HG03442 (cell line): ENCODE results near the gene R3HDM2.
A peak's percentile ranks its signal among the peaks of the same experiment; 100 is the strongest.

Experiments
- ATAC-seq: cut with Tn5 transposase; IDR thresholded peaks from one replicate; pipeline ENCODE4 v1.9.1; 2021; ENCODE audit warnings: mild to moderate bottlenecking, moderate library complexity; ENCODE audit not compliant: unreplicated experiment

R3HDM2 gene

DNA sequence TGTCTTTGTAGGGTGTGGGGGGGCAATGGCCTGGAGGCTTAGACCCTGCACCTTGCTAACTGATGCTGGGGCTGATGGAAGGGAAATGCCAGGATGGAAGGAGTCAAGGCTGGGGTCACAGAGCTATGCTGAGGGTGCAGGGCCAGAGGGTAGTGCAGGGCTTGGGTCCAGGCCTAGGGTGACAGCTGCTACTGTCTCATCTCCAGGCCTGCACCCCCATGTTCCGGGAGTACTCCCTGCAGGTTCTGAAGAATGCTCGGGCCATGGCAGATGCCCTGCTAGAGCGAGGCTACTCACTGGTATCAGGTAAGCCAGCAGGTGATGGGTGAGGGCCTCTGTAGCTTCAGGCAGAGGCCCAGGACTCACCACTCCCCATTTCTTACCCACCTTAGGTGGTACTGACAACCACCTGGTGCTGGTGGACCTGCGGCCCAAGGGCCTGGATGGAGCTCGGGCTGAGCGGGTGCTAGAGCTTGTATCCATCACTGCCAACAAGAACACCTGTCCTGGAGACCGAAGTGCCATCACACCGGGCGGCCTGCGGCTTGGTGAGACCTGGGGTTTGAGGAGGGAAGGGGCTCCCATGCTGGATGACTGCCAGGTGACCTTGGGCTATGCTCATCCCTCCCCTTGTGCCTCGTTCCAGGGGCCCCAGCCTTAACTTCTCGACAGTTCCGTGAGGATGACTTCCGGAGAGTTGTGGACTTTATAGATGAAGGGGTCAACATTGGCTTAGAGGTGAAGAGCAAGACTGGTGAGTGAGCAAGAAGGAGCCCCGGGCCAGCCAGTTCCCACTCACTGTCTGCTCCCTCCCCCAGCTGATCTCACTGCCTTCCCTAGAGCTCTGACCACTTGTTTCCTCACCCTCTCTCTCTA, 197.2 kb downstream of the R3HDM2 start:
- ATAC-seq = no peak

DNA sequence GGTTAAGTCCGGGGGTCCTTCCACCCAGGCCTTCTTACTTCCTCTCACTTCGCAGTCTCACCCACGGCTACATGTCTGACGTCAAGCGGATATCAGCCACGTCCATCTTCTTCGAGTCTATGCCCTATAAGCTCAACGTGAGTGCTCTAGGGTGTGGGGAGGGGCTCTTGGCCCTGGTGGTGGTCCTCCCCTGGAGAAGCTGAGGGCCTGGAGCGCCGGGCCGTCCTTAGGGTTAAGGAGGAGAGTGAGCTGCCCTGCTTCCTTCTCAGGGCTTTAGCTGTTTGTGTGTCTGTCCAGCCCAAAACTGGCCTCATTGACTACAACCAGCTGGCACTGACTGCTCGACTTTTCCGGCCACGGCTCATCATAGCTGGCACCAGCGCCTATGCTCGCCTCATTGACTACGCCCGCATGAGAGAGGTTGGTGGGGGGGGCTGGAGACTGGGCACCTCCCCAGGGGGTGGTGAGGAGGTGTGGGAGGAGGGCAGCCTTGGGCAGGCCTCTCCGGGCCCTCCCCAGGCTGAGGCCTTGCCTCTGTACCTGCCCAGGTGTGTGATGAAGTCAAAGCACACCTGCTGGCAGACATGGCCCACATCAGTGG, 198.6 kb downstream of the R3HDM2 start:
- ATAC-seq = no peak

DNA sequence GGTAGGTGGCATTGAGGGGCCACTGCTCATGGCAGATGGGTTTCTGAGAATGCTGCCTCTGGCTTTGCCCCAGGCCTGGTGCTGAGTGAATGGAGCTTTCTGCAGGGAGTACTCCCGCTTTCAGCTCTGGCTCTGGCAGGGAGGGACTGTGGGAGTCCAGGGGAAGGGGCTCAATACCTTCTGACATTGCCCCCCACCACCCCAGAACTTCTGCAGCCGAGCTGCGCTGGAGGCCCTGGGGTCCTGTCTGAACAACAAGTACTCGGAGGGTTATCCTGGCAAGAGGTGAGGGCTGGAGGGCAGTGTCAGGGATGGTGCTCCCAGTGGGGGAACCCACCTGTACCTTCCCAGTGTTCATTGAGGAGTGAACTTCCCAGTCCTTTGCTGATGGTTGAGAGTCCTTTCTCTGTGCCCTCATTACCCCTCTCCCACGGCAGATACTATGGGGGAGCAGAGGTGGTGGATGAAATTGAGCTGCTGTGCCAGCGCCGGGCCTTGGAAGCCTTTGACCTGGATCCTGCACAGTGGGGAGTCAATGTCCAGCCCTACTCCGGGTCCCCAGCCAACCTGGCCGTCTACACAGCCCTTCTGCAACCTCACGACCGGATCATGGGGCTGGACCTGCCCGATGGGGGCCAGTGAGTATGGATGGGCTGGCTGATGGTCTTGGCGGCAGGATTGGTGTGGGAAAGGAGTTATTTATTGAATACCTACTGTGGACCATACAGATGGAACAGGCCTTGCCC, 199.4 kb downstream of the R3HDM2 start:
- ATAC-seq = no peak

DNA sequence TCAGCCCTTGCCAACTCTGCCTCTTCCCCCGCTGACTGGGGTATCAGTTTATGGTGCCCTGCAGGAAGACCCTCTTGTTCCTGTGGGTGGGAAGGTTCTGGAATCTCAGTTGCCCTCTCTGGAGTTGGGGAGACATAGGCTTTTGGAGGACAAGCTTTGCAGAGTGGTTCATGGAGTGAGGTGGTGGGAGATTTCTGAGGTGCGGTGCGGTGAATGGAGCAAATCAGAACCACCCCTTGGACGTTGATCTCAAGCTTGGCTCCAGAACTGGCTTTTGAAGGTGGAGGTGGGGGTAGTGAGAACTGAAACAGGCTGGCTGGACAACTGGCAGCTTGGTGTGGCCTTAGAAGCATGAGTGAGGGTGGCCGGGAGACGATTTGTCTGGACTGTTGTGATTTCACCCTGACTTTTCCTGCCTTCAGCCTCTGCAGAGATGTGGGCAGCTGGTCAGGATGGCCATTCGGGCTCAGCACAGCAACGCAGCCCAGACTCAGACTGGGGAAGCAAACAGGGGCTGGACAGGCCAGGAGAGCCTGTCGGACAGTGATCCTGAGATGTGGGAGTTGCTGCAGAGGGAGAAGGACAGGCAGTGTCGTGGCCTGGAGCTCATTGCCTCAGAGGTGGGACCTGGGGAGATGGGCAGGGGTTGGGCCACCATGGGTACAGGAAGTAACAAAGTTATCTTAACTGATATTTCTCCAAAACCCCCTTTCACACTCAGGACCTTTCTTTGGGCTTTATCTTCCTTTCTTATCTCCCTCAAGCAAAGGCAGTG, 200.3 kb downstream of the R3HDM2 start:
- ATAC-seq = no peak

- ATAC-seq = peak; percentile 54
Observed at GRCh38 chr12:57229634-57230380, 201.0 kb downstream of the R3HDM2 start, which contains the start of gene SHMT2. Gene SHMT2, plus strand, starts transcription at chr12:57229711. Its CDS starts 68 bp downstream, at chr12:57229779.

- peak; percentile 8 for ATAC-seq
Observed at GRCh38 chr12:57229046-57229633, 201.7 kb downstream of the R3HDM2 start.

DNA sequence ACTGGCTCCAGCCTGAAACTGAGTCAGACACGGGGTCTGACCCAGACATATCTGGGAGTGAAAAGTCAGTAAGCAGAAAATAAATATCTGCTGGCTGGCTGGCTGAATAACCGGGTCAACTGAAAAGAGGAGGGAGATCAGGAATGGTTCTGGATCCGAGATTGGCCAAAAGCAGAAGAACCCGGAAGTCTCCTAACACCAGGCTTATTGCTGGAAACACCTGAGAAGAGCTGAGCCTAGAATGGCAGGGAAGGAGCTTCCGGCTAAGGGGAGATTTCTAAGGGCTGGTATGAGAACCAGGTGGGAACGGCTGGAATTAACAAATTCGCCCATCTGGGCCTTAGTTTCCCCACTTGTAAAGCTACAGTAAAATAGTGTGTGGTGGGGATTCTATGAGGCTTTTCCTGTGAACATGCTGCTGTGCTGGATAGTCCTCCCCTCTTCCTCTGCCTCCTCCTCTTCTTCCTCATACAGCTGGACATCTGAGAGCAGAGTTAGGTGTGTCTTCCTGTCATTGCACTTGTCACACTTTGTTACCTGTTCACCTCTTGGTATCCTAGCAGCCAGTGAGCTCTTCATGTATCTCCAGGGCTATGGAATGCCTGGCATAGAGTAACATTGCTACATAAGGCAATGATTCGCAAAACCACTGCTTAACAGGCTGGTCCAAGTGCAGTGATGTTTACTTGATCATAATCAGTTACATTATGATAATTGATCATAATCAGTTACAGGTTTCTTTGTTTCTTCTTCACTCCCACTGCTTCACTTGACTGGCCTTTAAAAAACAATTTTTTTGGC, 203.3 kb downstream of the R3HDM2 start:
- no peak for ATAC-seq

- ATAC-seq = no peak
Observed at GRCh38 chr12:57226588-57227314, 204.1 kb downstream of the R3HDM2 start.

GRCh38 chr12:57225680-57226210, 205.1 kb downstream of the R3HDM2 start:
- no peak for ATAC-seq

GRCh38 chr12:57224973-57225679, 205.7 kb downstream of the R3HDM2 start:
- ATAC-seq = no peak

GRCh38 chr12:57224278-57224972, 206.4 kb downstream of the R3HDM2 start:
- no peak for ATAC-seq

DNA sequence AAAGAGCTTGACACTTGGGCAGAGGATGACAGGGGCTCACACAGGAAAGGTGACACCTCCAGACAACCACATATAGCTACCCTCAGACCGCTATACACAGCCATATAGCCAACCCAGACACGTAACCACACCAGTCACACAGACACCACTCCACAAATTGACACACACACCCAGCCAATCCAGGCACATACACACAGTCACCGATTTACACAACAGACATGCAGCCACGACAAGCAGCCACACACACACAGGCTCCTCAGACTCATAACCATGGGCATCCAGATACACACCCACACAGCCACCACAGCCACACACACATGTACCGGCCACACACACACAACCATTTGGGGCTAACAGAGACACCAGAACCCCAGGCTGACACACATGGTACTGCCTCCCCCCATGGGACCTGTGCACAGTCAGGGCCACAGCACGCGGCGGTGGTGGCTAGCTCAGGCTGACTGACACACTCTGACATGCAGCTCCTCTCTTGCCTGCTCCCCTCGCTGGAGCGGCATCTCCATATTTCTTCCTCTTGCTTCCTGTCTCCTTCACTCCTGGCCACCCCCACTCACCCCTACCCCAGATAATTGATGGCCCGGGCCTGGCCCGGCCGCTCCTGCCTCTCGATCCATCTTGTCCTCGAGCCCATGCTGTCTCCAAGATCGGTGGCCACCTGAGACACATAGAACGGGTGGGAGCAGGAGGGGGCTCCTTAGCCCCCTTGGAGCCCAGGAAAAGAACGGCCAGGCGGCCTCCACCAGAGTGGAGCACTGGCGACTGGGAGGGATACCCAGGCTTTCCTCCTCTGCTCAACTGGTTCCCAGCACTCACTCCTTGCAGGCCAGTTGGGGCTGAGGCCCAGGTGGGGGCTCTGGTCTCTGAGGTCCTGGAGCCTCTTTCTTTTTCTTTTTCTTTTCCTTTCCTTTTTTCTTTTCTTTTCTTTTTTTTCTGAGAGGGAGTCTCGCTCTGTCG, 207.4 kb downstream of the R3HDM2 start:
- no peak for ATAC-seq

DNA sequence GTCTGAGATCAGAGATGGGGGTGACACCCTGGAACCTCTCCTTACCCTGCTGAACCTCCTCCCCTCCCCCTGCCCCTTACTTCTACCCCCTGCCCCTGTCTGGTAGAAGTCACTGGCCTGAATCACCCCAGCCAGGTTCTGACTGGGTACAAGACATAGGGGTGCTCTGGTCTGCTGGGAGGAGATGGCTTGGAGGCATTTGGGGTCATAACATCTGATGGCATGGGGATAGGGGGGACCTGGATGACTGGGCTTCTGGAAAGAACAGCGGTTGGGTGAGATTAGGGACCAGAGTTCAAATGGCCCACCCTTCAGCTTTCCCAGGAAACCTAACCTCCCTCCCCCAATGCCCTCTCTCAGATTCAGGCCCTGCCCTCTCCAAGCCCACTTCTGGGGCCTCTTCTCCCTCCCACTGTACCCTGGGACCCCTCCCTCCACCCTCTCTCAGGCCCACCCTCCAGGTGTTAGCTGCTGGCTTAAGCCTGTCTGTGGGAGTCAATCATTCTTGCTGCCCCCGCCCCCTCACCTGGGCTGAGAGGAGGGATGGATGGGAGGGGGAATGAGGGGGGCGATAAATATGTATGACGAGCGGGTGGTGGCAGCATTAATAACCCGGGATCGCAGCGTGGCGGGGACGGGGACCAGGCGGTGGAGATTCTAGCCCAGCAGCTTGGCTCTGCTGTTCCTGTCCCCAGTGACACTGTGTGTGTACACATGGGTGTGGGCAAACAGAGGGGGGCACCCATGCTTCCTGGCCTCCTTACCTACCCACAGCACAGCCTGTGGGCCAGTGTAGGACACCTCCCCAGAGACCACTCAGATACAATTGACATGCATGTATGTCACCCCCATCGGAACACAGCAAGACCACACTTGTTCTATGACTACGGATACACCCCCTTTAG, 208.3 kb downstream of the R3HDM2 start:
- ATAC-seq = no peak

DNA sequence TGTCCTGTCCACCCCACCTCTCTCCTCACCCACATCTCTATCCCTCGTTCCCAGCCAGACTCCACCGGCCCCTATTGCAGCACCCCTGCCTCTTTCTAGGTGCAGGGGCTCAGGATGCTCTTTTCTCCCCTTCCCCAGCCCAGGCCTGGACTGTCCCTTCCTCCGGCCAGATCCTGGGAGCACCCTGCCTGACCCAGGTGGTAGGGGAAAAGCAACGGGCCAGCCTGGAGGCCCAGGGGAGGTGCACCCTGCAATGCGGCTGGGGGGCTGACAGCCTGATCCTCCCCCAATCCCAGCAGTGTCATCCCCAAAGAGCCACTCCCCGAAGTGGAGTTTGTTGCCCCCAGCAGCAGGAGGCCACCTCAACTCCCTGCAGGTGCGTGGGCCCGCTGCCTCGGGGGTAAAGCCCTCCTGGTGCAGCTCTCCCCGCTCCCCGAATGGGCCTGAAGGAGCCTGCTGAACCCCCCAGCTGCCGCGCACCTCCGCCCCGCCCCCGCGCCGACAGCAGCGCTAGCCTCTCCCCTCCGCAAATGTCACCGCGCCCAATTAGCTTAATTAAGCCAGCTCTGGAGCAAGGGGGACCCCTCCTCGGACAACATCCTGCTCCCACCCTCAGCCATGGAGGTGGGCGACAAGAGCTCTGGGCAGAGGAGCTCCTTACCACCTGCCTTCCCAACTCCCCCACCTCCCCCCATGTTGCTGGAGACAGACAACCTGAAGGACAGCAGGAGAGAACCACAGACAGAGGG, 209.5 kb downstream of the R3HDM2 start:
- no peak for ATAC-seq
